ENCODE data around the gene H2BW1.
"Not testable (repeated sequence)": the region's sequence is repeated elsewhere in the genome, so short reads cannot be mapped to it uniquely, and the experiment has no call there.

Gene H2BW1, protein sequence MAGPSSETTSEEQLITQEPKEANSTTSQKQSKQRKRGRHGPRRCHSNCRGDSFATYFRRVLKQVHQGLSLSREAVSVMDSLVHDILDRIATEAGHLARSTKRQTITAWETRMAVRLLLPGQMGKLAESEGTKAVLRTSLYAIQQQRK

DNA sequence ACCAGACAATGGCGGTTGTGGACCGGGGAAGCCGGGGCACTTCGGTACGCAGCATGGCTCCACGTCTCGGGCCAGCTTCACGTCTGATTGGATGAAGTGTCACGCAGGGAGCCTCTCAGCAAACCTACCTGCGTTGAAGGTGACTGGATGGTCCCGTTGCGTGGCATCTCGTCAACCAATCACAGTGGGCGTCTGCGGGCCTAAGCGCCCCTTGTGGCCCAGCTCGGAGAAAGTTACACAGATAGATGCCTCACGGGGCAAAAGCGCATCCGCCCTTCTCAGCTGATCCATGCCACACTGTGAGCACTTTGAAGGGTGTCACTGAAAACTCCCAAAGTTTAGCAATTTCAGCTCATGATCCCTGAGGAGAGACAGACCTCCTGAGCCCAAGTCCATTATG is at the start of gene H2BW1:
H2BW1 (minus strand) TSS at position 103 of the 400 bp plus-strand sequence. CDS start 132 bp downstream, outside the sequence.
- DNase-seq (ENCODE audit: low read depth, low spot score): no peak

DNA sequence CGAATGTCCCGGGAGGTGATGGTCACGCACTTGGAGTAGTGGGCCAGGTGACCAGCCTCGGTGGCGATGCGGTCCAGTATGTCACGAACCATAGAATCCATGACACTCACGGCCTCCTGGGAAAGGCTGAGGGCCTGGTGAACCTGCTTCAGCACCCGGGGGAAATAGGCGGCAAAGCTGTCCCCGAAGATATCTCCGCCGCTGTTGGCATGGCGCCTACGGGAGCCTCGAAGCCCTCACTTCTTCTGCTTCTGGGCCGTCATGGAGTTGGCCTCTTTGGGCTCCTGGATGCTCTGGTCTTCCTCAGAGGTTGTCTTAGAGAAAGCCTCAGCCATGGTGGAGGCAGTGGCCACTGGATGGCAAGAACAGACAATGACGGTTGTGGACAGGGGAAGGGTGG is 49.1 kb upstream of the H2BW1 start:
- DNase-seq (ENCODE audit: low read depth, low spot score): not testable (repeated sequence)

DNA sequence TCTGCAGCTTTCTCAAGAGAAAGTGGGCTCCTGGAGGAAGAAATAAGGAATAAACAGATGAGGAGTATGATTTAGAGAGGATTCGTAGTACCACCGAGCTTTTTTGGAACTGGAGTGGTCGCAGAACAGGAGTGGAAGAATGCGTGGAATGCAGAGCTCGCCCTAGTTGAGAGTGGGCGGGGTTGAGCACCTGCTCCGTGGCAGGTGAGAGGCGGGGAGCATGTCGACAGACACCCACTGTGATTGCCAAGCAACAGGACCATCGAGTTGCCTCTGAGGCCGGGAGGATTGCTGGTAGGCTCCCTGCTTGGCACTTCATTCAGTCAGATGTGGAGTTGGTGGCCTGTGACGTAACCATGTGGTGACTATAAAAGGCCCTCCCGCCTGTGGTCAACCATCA is 41.4 kb upstream of the H2BW1 start:
- DNase-seq (ENCODE audit: low read depth, low spot score): not testable (repeated sequence)

DNA sequence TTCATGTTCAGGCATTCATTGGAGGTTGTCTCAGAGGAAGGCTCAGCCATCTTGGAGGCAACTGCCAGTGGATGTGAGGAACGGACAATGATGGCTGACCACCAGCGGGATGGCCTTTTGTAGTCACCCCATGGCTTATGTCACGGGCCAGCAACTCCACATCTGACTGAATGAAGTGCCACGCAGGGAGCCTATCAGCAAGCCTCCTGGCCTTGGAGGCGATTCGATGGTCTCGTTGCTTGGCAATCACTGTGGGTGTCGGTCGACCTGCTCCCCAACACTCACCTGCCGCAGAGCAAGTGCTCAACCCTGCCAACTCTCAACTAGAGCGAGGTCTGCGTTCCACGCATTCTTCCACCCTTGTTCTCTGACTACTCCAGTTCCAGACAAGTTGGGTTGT is 33.7 kb upstream of the H2BW1 start:
- no peak for DNase-seq (ENCODE audit: low read depth, low spot score)

DNA sequence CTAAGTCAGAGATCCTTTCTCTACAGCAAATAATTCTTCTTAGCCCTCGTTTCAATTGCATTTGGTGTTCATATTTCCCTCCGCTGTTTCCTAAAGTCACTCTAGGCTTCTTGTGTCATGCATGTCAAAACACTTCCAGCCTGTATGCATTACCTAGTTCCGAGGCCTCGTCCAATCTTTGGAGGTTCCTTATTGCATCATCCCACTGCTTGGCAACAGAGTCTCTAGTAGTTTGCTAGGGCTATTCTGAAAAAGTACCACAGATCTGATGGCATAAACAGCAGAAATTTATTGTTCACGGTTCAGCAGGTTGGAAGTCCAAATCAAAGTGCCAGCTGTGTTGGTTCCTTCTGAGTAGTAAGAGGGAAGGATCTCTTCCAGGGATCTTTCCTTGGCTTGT is 32.1 kb upstream of the H2BW1 start:
- DNase-seq (ENCODE audit: low read depth, low spot score): no peak

DNA sequence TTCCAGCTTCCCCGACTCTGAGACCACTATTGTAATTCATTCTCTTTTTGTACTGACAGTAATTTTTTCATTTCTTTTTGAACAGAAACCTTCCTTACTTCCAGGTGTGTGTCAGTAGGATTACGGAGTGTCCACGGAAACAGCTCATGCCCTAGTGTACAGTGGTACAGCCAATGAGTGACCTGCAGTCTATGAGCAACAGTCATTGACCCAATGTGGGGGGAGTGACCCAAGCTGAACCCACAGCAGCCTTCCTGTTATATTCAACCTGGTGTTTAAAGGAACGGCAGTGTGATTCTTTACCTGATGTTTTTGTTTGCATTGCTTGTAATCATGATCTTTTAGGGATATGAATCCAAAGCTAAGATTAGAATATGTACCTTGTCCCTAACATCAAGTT is 27.5 kb upstream of the H2BW1 start:
- DNase-seq (ENCODE audit: low read depth, low spot score): no peak

DNA sequence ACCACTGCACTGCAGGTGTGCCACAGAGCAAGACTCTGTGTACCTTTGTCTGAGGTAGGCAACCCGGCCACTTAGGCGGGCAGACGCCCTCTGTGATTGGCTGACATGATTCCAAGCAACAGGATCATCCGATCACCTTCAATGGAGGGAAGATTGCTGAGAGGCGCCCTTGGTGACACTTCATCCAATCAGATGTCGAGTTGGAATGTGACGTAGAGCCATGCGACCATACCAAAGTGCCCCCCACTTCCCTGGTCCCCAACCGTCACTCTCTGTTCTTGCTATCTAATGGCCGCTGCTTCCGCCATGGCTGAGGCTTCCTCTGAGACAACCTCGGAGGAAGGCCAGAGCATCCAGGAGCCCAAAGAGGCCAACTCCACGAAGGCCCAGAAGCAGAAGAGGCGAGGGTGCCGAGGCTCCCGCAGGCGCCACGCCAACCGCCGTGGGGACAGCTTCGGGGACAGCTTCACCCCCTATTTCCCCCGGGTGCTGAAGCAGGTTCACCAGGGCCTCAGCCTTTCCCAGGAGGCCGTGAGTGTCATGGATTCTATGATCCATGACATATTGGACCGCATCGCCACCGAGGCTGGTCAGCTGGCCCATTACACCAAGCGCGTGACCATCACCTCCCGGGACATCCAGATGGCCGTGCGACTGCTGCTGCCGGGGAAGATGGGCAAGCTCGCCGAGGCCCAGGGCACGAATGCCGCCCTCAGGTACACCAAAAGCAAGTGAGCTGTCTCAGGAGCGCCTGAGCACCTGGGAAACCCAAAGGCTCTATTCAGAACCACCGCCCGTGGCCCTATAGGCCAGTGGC is 26.4 kb upstream of the H2BW1 start, which contains the start of gene H2BW2:
H2BW2 (plus strand) TSS at position 268 of the 817 bp plus-strand sequence; CDS start at position 307, 39 bp downstream.
- no peak for DNase-seq (ENCODE audit: low read depth, low spot score)

DNA sequence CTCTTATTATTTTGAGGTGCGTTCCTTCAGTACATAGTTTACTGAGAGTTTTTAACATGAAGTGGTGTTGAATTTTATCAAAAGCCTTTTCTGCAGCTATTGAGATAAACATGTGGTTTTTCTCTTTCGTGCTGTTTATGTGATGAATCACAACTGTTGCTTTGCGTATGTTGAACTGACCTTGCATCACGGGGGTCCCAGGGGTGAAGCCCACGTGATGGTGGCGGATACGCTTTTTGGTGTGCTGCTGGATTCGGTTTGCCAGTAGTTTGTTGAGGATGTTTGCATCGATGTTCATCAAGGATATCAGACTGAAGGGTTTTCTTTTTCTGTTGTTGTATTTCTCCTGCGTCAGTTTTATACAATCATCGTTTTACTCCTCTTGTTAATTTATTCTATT is 4.6 kb upstream of the H2BW1 start:
- DNase-seq (ENCODE audit: low read depth, low spot score): no peak

DNA sequence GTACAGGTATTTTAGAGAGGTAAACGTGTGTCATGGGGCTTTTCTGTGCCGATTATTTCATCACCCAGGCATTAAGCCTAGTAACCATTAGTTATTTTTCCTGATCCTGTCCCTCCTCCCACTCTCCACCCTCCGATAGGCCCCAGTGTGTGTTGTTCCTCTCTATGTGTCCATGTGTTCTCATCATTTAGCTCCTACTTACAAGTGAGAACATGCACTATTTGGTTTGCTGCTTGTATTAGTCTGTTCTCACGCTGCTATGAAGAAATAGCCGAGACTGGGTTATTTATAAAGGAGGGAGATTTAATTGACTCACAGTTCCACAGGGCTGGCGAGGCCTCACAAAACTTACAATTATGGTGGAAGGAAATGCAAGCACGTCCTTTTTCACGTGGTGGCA is 2.1 kb upstream of the H2BW1 start:
- not testable (repeated sequence) for DNase-seq (ENCODE audit: low read depth, low spot score)

DNA sequence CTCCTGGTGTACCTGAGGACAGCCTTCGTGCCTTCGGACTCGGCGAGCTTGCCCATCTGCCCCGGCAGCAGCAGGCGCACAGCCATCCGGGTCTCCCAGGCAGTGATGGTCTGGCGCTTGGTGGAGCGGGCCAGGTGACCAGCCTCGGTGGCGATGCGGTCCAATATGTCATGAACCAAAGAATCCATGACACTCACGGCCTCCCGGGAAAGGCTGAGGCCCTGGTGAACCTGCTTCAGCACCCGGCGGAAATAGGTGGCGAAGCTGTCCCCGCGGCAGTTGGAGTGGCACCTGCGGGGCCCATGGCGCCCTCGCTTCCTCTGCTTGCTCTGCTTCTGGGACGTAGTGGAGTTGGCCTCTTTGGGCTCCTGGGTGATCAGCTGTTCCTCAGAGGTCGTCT is 350 bp downstream of the H2BW1 start:
- DNase-seq (ENCODE audit: low read depth, low spot score): no peak

DNA sequence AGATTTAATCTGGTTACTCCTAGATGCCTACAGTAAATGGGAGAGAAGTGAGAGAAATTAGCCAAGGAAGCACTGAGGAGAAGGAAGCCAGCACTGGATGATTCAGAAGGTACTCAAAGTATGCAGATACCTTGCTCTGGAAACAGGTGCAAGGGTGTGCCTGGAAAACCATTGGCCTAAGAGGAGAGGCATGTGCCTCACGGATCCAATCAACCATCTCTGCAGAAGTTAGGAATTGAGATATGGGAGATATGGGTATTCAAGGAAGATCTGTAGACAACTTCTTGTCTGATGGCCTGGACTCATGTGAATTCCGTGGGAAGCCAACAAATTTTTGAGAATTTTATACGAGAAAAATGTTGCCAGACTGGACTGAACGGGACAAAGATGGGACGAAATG is 4.7 kb downstream of the H2BW1 start:
- no peak for DNase-seq (ENCODE audit: low read depth, low spot score)

DNA sequence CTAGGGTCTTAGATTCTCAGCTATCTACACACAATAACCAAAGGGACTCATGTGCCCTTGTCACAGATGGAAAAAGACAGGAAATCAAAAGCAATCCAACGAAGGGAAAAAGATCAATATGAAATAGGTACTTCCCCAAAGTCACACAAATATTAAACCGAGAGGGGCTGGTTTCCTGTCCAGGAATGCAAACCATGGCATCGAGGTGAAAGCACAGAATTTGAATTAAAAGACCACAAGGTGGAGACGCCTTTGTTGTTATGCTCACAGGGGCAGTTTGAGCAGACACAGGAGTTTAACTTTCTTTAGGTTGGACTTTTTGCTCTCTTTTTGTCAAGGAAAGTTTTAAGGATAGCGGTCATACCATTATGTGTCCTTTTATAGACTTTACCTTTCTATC is 14.3 kb downstream of the H2BW1 start:
- no peak for DNase-seq (ENCODE audit: low read depth, low spot score)

DNA sequence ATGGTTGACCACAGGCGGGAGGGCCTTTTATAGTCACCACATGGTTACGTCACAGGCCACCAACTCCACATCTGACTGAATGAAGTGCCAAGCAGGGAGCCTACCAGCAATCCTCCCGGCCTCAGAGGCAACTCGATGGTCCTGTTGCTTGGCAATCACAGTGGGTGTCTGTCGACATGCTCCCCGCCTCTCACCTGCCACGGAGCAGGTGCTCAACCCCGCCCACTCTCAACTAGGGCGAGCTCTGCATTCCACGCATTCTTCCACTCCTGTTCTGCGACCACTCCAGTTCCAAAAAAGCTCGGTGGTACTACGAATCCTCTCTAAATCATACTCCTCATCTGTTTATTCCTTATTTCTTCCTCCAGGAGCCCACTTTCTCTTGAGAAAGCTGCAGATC is 30.0 kb downstream of the H2BW1 start:
- not testable (repeated sequence) for DNase-seq (ENCODE audit: low read depth, low spot score)

DNA sequence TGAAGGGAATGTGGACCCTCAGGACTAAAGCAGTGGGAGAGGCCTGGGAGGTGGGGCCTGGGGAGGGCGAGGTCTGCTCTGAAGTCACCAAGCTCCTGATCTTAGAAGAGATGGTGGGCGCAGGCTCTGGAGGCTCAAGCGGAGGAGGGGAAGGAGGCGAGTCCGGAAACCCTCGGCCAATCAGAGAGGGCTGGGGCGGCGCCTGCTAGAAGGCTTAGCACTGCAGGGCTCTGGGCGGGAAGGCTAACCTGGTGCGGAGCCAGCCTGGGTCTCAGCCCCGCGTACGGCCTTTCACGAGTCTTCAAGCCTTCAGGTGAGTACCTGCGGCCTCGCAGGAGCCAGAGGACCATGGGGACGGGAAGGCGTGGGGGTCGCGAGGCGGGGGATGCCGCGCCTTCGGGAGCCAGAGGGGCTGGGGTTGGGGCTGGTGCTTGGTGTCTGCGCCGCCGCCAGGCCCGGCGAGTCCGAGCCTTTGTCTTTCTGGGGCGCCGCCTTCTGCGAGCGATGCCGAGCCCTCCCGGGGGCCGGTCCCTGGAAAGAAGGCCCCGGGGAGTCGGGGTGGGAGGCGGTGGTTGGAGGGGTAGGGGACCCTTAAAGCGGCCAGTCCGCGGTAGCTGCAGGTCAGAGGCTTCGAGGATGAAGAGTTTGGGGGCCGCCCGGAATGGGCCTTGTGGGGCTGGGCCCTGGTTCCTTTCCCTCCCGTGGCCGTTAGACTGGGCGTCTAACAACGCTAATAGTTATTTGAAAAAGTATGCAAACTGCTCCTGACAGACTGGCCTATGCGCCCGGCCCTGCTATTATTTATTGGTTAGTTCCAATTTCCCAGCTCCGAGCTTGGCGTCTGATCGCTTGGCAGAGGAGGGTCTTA is 50.9 kb downstream of the H2BW1 start, which contains the start of gene TMSB15B:
TMSB15B (plus strand) TSS at position 217 of the 868 bp plus-strand sequence.
- DNase-seq (ENCODE audit: low read depth, low spot score): not testable (repeated sequence)

Measured in activated naive CD8-positive, alpha-beta T cell treated with anti-CD3 and anti-CD28 coated beads, Interleukin-2, amount 50 U/mL, for 16 hours (primary cell).